Upper lobe of left lung (tissue), 4 donors: ENCODE measurements around the gene TIRAP.

ENCODE experiments used
- POLR2A ChIP-seq, 4 donors: fragments of 450-650 bp; IDR thresholded peaks; one replicate each; pipeline ENCODE4 v1.5.1; 2016 to 2017; ENCODE audit warnings: antibody characterized with exemption in 4 of 4, mild to moderate bottlenecking in 2 of 4
- POLR2AphosphoS5 ChIP-seq, 2 donors: sonication (generic); formaldehyde crosslinking; IDR thresholded peaks; one replicate each; pipeline ENCODE4 v1.5.1; 2017; ENCODE audit warnings: antibody characterized with exemption in 2 of 2
- TF ChIP-seq, protein P1 (sequence below), 6 experiments: fragments of 450-650 bp in 4 of 6; fragments of 200-600 bp in 2 of 6; sonication (generic) in 2 of 6; IDR thresholded peaks; one replicate each; pipeline ENCODE4 v1.5.1; 2016 to 2019; ENCODE audit warnings: antibody characterized with exemption in 6 of 6

DNA sequence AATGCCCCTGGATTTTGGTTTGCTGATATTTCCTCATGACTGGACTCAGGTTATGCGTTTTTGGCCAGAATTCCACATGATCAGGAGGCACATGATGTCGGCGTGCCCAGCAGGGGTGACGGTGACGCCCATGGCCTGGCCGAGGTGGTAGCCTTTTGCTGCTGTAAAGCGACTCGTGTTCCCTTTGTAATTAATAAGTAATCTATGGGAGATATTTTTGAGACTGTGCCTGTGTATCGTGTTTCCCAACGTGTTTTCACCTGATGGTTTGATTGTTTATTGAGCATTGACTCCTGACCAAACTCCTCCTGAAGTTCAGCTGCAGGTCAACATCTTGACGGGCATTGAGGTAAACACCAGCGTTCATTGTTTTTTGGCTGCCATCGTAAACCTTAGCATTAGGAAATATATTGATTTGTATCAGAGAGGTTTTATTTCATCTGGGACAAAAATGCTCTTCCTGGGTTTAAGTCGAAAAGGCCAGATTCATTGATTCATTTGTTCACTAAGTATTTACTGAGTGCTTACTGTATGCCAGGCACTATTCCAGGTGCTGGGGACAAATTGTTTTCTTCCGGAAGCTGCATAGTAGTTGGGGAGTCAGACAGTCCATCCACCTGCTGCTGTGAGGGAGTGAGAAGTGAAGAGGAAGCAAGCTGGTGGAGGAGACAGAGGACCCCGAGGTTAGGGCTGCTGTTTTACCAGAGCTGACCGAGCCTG lies 44.5 kb downstream of the TIRAP start:
- TF ChIP-seq POLR2AphosphoS5 (IDR thresholded peaks at IDR 0.05) (no peak), POLR2A (IDR thresholded peaks at IDR 0.05) (no peak)
- TF ChIP-seq, protein P1, sequence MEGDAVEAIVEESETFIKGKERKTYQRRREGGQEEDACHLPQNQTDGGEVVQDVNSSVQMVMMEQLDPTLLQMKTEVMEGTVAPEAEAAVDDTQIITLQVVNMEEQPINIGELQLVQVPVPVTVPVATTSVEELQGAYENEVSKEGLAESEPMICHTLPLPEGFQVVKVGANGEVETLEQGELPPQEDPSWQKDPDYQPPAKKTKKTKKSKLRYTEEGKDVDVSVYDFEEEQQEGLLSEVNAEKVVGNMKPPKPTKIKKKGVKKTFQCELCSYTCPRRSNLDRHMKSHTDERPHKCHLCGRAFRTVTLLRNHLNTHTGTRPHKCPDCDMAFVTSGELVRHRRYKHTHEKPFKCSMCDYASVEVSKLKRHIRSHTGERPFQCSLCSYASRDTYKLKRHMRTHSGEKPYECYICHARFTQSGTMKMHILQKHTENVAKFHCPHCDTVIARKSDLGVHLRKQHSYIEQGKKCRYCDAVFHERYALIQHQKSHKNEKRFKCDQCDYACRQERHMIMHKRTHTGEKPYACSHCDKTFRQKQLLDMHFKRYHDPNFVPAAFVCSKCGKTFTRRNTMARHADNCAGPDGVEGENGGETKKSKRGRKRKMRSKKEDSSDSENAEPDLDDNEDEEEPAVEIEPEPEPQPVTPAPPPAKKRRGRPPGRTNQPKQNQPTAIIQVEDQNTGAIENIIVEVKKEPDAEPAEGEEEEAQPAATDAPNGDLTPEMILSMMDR (IDR thresholded peaks at IDR 0.05), result no peak
